AG04449 (cell line): ENCODE measurements around the gene ASXL1.

Experiments
- CTCF ChIA-PET: fragments of 350-600 bp; formaldehyde crosslinking; extraction: SDS; loops from one replicate; lab custom pipeline; 2021; ENCODE audit warnings: antibody characterized with exemption; lab: Yijun Ruan, JAX
- POLR2A ChIA-PET: fragments of 400-600, 350-600 bp; formaldehyde crosslinking; extraction: SDS; loops from one replicate; lab custom pipeline; 2020; ENCODE audit warnings: antibody characterized with exemption, inconsistent platforms; lab: Yijun Ruan, JAX
- DNase-seq: peaks from one replicate; pipeline ENCODE4 v3.0.0-alpha.2; 2010; ENCODE audit warnings: low read depth, low spot score
- H3K4me3 ChIP-seq: 2 replicates; pipeline ENCODE4 v1.5.1; 2011; ENCODE audit warnings: low read depth, mild to moderate bottlenecking, control low read depth, low read length
- CTCF ChIP-seq: IDR thresholded peaks from one replicate; pipeline ENCODE4 v1.5.1; 2011; ENCODE audit warnings: mild to moderate bottlenecking, moderate library complexity, low read length, control low read depth, inconsistent platforms; ENCODE audit not compliant: insufficient read depth; ENCODE audit errors: missing control alignments

The ASXL1 gene

GRCh38 chr20:32357869-32358631 lies at the start of gene ASXL1:
Gene ASXL1, plus strand, starts transcription at chr20:32358331. Its CDS starts 445 bp downstream, at chr20:32358776.
- no peak for TF ChIP-seq CTCF
- ChIA-PET CTCF (no interaction called here), POLR2A (interaction anchor here (0.5 to 1.8 kb wide), 7 partner anchors 9 to 386 kb away, joined by 3 to 8 read pairs (median 5); no protein-coding TSS in a partner anchor)
- DNase-seq: peak; percentile 71
- peak within 1 kb of the TSS; percentile 91 for H3K4me3 ChIP-seq

- no peak for DNase-seq
- no peak overlapping the region for H3K4me3 ChIP-seq
- no peak for TF ChIP-seq CTCF
- CTCF ChIA-PET: interaction anchor here (1.2 kb wide), 1 partner anchor 16 kb away, joined by 3 read pairs; no protein-coding TSS in a partner anchor
- POLR2A ChIA-PET: no interaction called here
These were observed 45.3 kb upstream of the ASXL1 start for GRCh38 chr20:32312718-32313424.

GRCh38 chr20:32314768-32315167 lies 43.4 kb upstream of the ASXL1 start:
- no peak overlapping the region for H3K4me3 ChIP-seq
- no peak for TF ChIP-seq CTCF
- POLR2A ChIA-PET: no interaction called here
- DNase-seq: no peak
- CTCF ChIA-PET: no interaction called here

GRCh38 chr20:32315399-32315798 lies 42.7 kb upstream of the ASXL1 start:
- ChIA-PET POLR2A (no interaction called here), CTCF (interaction anchor here (1.2 kb wide), 1 partner anchor 22 kb away, joined by 3 read pairs; no protein-coding TSS in a partner anchor)
- no peak for TF ChIP-seq CTCF
- no peak overlapping the region for H3K4me3 ChIP-seq
- no peak for DNase-seq

GRCh38 chr20:32315891-32316290 lies 42.2 kb upstream of the ASXL1 start:
- ChIA-PET POLR2A (no interaction called here), CTCF (interaction anchor here (0.6 to 1.2 kb wide), 2 partner anchors 20 to 21 kb away, joined by 3 read pairs; no protein-coding TSS in a partner anchor)
- H3K4me3 ChIP-seq: no peak overlapping the region
- no peak for DNase-seq
- no peak for TF ChIP-seq CTCF

- no peak overlapping the region for H3K4me3 ChIP-seq
- CTCF ChIA-PET: interaction anchor here (1.2 kb wide), 1 partner anchor 27 kb away, joined by 3 read pairs; no protein-coding TSS in a partner anchor
- no peak for DNase-seq
- no peak for TF ChIP-seq CTCF
- POLR2A ChIA-PET: no interaction called here
These were observed 41.5 kb upstream of the ASXL1 start for GRCh38 chr20:32316667-32317066.
